Spleen (tissue), 11 donors: ENCODE results near the gene S100A8. TPM values are rescaled to one million over a fixed set of nuclear protein-coding genes. Genes with fewer than 3 reads are reported as not detected.

Experiments used
- DNase-seq: peaks from one replicate; pipeline ENCODE4 v3.0.0-alpha.2; 2020
- H3K27ac ChIP-seq, 8 donors: fragments of 200-600 bp; sonication (generic) in 7 of 8; 1 replicate in 4 of 8; 2 replicates in 4 of 8; pipeline versions ENCODE4 v1.5.0 to v1.8.0; 2016 to 2021; ENCODE audit warnings: inconsistent platforms in 4 of 8, mild to moderate bottlenecking in 4 of 8, moderate library complexity in 1 of 8
- H3K27me3 ChIP-seq, 7 donors: fragments of 200-600 bp; sonication (generic) in 6 of 7; replicated peaks in 1 of 7; 1 replicate in 4 of 7; 2 replicates in 3 of 7; pipeline versions ENCODE4 v1.5.0 to v1.8.0; 2016 to 2021; ENCODE audit warnings: inconsistent platforms in 3 of 7, mild to moderate bottlenecking in 1 of 7
- H3K36me3 ChIP-seq, 6 donors: fragments of 200-600 bp; sonication (generic) in 5 of 6; 1 replicate in 4 of 6; 2 replicates in 2 of 6; pipeline versions ENCODE4 v1.5.0 to v1.8.0; 2016 to 2021; ENCODE audit warnings: inconsistent platforms in 2 of 6
- H3K4me1 ChIP-seq, 6 donors: fragments of 200-600 bp; sonication (generic) in 5 of 6; 1 replicate in 3 of 6; 2 replicates in 3 of 6; pipeline versions ENCODE4 v1.5.0 to v1.8.0; 2016 to 2021; ENCODE audit warnings: inconsistent platforms in 3 of 6
- H3K4me3 ChIP-seq, 8 donors: fragments of 200-600 bp; sonication (generic) in 7 of 8; 1 replicate in 4 of 8; 2 replicates in 4 of 8; pipeline versions ENCODE4 v1.5.0 to v1.8.0; 2016 to 2021; ENCODE audit warnings: inconsistent platforms in 4 of 8, mild to moderate bottlenecking in 4 of 8, moderate library complexity in 2 of 8
- H3K9me3 ChIP-seq, 8 donors: fragments of 200-600 bp; sonication (generic) in 7 of 8; 1 replicate in 4 of 8; 2 replicates in 4 of 8; pipeline versions ENCODE4 v1.5.0 to v1.8.0; 2016 to 2021; ENCODE audit warnings: inconsistent platforms in 4 of 8
- CTCF ChIP-seq, 11 experiments: fragments of 200-600 bp in 7 of 11; fragments of 450-650 bp in 4 of 11; sonication (generic) in 4 of 11; IDR thresholded peaks in 8 of 11; conservative IDR thresholded peaks in 3 of 11; 1 replicate in 7 of 11; 2 replicates in 4 of 11; pipeline versions ENCODE4 v1.4.0 to v1.8.0; 2016 to 2021; ENCODE audit warnings: antibody characterized with exemption in 11 of 11, inconsistent platforms in 4 of 11, mild to moderate bottlenecking in 1 of 11
- POLR2A ChIP-seq, 3 donors: fragments of 450-650 bp; IDR thresholded peaks; one replicate each; pipeline ENCODE4 v1.5.1; 2017; ENCODE audit warnings: antibody characterized with exemption in 3 of 3, mild to moderate bottlenecking in 1 of 3
- POLR2AphosphoS5 ChIP-seq, 3 donors: sonication (generic); formaldehyde crosslinking; IDR thresholded peaks; one replicate each; pipeline ENCODE4 v1.5.1; 2017; ENCODE audit warnings: antibody characterized with exemption in 3 of 3
- WGBS, 5 donors: extraction: QIAGEN DNeasy Blood & Tissue Kit in 3 of 5; methylation state at CpG; one replicate each; pipeline versions ENCODE4 v1.1.5 to v1.1.7; 2013 to 2018; 5-methylcytosine and 5-hydroxymethylcytosine counted together
- intact Hi-C: fragments of 100-400 bp; cut with DNase I; formaldehyde crosslinking; loops from one replicate; pipeline ENCODE4 v1.15.0; 2023; ENCODE audit warnings: low total_unique reads
- polyA plus RNA-seq, 3 donors: library from polyadenylated mRNA; stranded (reverse); fragments of 200-250 nt; gene quantifications; one replicate each; pipeline ENCODE4 v1.2.1, GENCODE V29; 2013
- total RNA-seq, 7 donors: library from RNA; depleted of rRNA in 3 of 7; stranded (reverse); fragments of >200 nt in 3 of 7; fragmentation: NEBNext Ultra II Directional in 4 of 7; extraction: Animal tissue kit (Norgen Biotek cat#: 25700) in 4 of 7; gene quantifications; one replicate each; pipeline versions ENCODE4 v1.1.0 to v1.2.1, GENCODE V29; 2016 to 2021
- donor health status: healthy with polysubstance abuse.
- donor health status: DM: no; HTN: no; CAD: no; lungs with moderate emphysema.
- donor health status: DM: no; HTN: no; CAD: no.
- donor health status: Bipolar disorder and iron deficiency.
- donor health status: healthy.
- donor health status: DM: no; HTN: no; CAD: no.
- donor health status: DM: yes; HTN: yes; CAD: no.

S100A8 gene
- total and polyA plus RNA-seq, 10 donors, result 756 to 7,676 (median 1,458) TPM

- peak overlapping the region in 1 of 8 donors; percentile 51 for H3K4me3 ChIP-seq
- 82 to 93% (median 87%) methylated on average over 4 of the region's 4 CpGs for WGBS, 5 donors
- no peak for TF ChIP-seq POLR2A (IDR thresholded peaks at IDR 0.05)
- no peak for TF ChIP-seq POLR2AphosphoS5 (IDR thresholded peaks at IDR 0.05)
- TF ChIP-seq CTCF (IDR thresholded peaks at IDR 0.05 in 8 of 11, conservative IDR thresholded peaks at IDR 0.05 in 3 of 11), result no peak
- no peak for DNase-seq
- peaks cover 0 to 33% (median 0%) of the 10 kb centered on the region in 6 donors for H3K4me1 ChIP-seq
- peak overlapping the region in 7 of 8 donors; percentile 51 to 95 (median 86) for H3K27ac ChIP-seq
- H3K9me3 ChIP-seq, result peaks cover 0 to 11% (median 6%) of the 10 kb centered on the region in 8 donors
- intact Hi-C loops, result no loop called here
- H3K27me3 ChIP-seq, result peaks cover 0 to 18% (median 0%) of the 10 kb centered on the region in 7 donors
- no peaks in the 10 kb centered on the region for H3K36me3 ChIP-seq
Measured at GRCh38 chr1:153387001-153387400, 3.9 kb downstream of the S100A8 start.

GRCh38 chr1:153386500-153386901 is 4.4 kb downstream of the S100A8 start:
- H3K9me3 ChIP-seq, result peaks cover 3 to 16% (median 9%) of the 10 kb centered on the region in 8 donors
- H3K4me1 ChIP-seq, result peaks cover 0 to 29% (median 0%) of the 10 kb centered on the region in 6 donors
- 14 to 39% (median 29%) methylated on average over 4 to 5 of the region's 5 CpGs for WGBS, 5 donors
- peak overlapping the region in 7 of 8 donors; percentile 66 to 95 (median 86) for H3K27ac ChIP-seq
- H3K36me3 ChIP-seq, result no peaks in the 10 kb centered on the region
- H3K27me3 ChIP-seq, result peaks cover 0 to 15% (median 0%) of the 10 kb centered on the region in 7 donors
- peak overlapping the region in 1 of 8 donors; percentile 51 for H3K4me3 ChIP-seq
- TF ChIP-seq CTCF (IDR thresholded peaks at IDR 0.05 in 8 of 11, conservative IDR thresholded peaks at IDR 0.05 in 3 of 11) (no peak), POLR2AphosphoS5 (IDR thresholded peaks at IDR 0.05) (peak in 2 of 3 donors; percentile 17 to 76), POLR2A (IDR thresholded peaks at IDR 0.05) (no peak)
- intact Hi-C loops, result no loop called here
- peak; percentile 80 for DNase-seq

- Histone ChIP-seq H3K27ac (peak overlapping the region in 6 of 8 donors; percentile 75 to 95 (median 88)), H3K36me3 (no peaks in the 10 kb centered on the region), H3K4me3 (peak overlapping the region in 1 of 8 donors; percentile 51), H3K9me3 (peaks cover 3 to 28% (median 17%) of the 10 kb centered on the region in 8 donors), H3K27me3 (peaks cover 0 to 2% (median 0%) of the 10 kb centered on the region in 7 donors), H3K4me1 (peaks cover 0 to 19% (median 0%) of the 10 kb centered on the region in 6 donors)
- DNase-seq, result peak; percentile 29
- WGBS, 5 donors, result 68 to 89% (median 80%) methylated on average over 4 of the region's 4 CpGs
- intact Hi-C loops, result no loop called here
- TF ChIP-seq CTCF (IDR thresholded peaks at IDR 0.05 in 8 of 11, conservative IDR thresholded peaks at IDR 0.05 in 3 of 11) (no peak), POLR2AphosphoS5 (IDR thresholded peaks at IDR 0.05) (no peak), POLR2A (IDR thresholded peaks at IDR 0.05) (no peak)
Measured at GRCh38 chr1:153384958-153385580, 5.8 kb downstream of the S100A8 start.

- Histone ChIP-seq H3K9me3 (peaks cover 3 to 28% (median 17%) of the 10 kb centered on the region in 8 donors), H3K4me3 (no peak overlapping the region), H3K4me1 (peaks cover 0 to 31% (median 0%) of the 10 kb centered on the region in 6 donors), H3K36me3 (no peaks in the 10 kb centered on the region), H3K27ac (no peak overlapping the region), H3K27me3 (peaks cover 0 to 19% (median 0%) of the 10 kb centered on the region in 7 donors)
- peak; percentile 34 for DNase-seq
- WGBS, 5 donors, result 90 to 95% (median 94%) methylated on average over 23 of the region's 23 CpGs
- TF ChIP-seq CTCF (IDR thresholded peaks at IDR 0.05 in 8 of 11, conservative IDR thresholded peaks at IDR 0.05 in 3 of 11), result no peak
- no peak for TF ChIP-seq POLR2A (IDR thresholded peaks at IDR 0.05)
- intact Hi-C loops, result no loop called here
Measured at GRCh38 chr1:153380711-153381110, 10.2 kb downstream of the S100A8 start.
